ENCODE results near the gene RABGAP1L.

DNA sequence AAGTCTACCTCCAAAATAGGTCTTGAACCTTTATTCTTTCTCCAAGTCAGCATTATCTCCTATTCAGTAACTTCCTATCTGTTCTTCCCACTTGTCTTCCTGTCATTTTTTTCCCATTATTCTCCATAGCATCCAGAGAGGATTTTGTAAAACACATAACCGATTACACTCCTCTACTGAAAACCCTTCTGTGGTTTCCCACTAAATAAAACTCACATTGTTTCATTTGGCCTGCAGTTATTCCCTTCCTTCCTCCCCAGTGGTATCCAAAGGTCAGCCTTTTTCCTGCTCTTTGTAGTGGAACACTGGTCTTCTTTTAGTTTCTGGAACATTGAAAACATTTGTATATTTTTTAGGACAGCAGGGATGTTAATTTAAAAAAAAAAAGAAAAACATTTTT, 554.5 kb downstream of the RABGAP1L start:
- TF ChIP-seq POLR2A (IDR thresholded peaks at IDR 0.05; ENCODE audit: low read depth, low read length) (no peak), POLR2AphosphoS5 (IDR thresholded peaks at IDR 0.05; ENCODE audit: low read depth, low read length) (no peak)

Data from GM12892 (cell line).